HG03460 (cell line): ENCODE measurements around the gene MAGIX.

Source experiments
- ATAC-seq: cut with Tn5 transposase; IDR thresholded peaks from one replicate; pipeline ENCODE4 v1.9.1; 2021; ENCODE audit not compliant: unreplicated experiment

Gene MAGIX

GRCh38 chrX:49204017-49204416 lies 41.5 kb downstream of the MAGIX start:
- ATAC-seq: no peak

DNA sequence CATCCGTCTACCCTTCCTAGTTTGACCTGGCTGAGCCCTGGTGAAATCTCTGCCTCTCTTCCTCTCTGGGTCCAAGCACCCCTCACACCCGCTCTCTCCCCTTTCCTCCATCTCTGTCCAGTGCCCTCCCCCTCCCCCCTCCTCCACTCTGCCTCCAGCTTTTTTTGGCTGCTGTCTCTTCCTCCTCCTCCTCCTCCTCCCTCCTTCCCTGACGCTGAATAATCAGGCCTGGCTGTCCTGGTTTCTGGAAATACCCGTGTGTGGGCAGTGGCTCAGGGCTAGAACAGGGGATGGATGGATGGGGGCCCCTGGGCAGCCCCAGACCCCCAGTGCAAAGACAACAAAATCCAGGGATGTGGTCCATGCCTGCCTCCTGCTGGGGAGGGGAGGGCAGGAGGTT lies 42.2 kb downstream of the MAGIX start:
- no peak for ATAC-seq

- ATAC-seq: no peak
Measured at GRCh38 chrX:49205443-49205842, 42.9 kb downstream of the MAGIX start.

DNA sequence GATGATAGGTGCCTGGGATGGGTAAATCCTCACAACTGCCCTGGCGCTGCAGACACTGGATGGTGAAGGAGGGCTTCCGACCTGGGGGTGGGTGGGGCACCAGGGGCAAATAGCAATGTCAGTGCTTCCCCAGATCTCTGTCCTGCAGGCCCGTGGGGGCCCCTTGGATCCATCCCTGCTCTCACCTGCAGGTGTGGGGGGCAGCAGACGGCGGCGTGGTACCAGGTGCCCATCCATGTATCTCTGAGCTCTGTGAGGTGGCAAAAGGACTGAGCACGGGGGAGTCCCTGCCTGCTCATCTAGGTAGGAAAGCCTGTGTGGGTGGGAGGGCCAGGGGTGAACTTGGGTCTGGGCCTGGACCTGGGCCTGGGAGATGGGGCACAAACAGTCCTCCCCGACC lies 44.0 kb downstream of the MAGIX start:
- no peak for ATAC-seq

- ATAC-seq: no peak
Measured at GRCh38 chrX:49208399-49208798, 45.8 kb downstream of the MAGIX start.

- no peak for ATAC-seq
Measured at GRCh38 chrX:49209434-49210251, 47.1 kb downstream of the MAGIX start.

DNA sequence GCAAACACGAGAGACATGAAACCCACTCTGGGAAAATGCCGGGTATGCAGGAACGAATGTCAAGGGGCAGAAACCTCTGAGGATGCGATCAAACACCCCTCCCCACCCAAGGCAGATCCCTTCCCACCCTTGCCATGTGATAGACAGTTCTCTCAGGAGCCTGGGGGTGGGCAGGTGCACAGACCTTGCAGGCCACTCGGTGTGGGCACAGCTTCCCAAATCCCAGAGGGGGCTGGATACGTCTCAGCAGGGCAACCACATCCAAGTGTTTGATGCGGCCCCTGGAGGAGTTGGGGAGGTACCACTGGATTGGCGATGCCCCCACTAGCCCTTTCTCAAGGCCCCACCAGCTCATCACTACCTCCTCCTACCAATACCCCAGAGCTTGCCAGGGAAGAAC lies 47.8 kb downstream of the MAGIX start:
- ATAC-seq: no peak

DNA sequence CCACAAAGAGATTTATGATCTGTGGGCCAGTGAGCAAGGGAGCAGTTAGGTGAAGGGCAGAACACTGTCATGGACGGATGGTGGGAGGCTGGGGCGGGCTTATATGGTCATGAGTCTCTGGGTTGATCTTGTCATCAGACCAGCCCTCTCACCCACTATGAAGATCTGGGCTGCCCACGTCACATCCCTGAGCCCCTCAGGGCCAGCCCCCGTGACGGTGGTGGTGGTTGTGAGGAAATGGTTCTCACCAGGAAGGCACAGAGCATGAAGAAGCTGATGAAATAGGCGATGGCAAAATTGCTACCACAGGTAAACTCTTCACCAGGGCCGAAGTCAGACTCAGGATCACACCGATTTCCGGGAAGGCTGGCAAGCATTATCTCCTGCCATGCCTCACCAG lies 48.5 kb downstream of the MAGIX start:
- ATAC-seq: no peak

GRCh38 chrX:49212209-49212608 lies 49.7 kb downstream of the MAGIX start:
- no peak for ATAC-seq

DNA sequence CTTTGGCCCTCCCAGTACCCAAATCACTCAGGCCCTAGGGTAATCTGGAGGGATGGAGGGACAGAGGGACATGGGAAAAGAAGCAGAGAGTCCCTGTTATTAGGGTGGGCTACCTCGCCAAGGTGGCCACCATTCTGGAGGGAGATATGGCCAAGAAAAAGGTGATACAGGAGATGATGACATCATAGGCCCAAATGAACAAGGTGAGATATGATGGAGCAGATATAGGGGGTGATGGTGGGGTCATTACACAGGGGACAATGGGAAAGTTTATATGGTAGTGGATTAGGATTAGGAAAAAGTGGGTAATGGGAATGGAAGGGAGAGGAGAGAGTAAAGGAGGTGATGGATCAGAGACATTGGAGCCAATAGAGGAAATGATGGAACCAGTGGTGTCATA lies 50.3 kb downstream of the MAGIX start:
- no peak for ATAC-seq

- ATAC-seq: no peak
Measured at GRCh38 chrX:49214416-49214815, 51.9 kb downstream of the MAGIX start.

- ATAC-seq: no peak
Measured at GRCh38 chrX:49214996-49215526, 52.5 kb downstream of the MAGIX start.
